ENCODE data around the gene NFIC.

The NFIC gene

GRCh38 chr19:3372413-3372812 lies 6.0 kb downstream of the NFIC start:
- no peak overlapping the region for H3K9ac ChIP-seq (ENCODE audit: low read depth, low read length, poor library complexity, severe bottlenecking)
- H3K4me2 ChIP-seq (ENCODE audit: low read depth, low read length, poor library complexity, severe bottlenecking) = no peak overlapping the region
- H3K79me2 ChIP-seq (ENCODE audit: insufficient read depth, low read length) = peaks cover 85% of the 10 kb centered on the region
- no peak overlapping the region for H2AFZ ChIP-seq (ENCODE audit: low read length)
- H3K4me1 ChIP-seq (ENCODE audit: insufficient read depth, low read length, poor library complexity, severe bottlenecking) = peaks cover 58% of the 10 kb centered on the region
- no peak overlapping the region for H3K4me3 ChIP-seq (ENCODE audit: low read length, poor library complexity, severe bottlenecking)
- H3K9me2 ChIP-seq (replicated peaks; ENCODE audit: low read depth, low read length) = no peaks in the 10 kb centered on the region
- no peaks in the 10 kb centered on the region for H3K36me3 ChIP-seq (ENCODE audit: insufficient read depth, low read length)
- H4K20me1 ChIP-seq (ENCODE audit: insufficient read depth, low read length, poor library complexity, severe bottlenecking) = peaks cover 59% of the 10 kb centered on the region
- TF ChIP-seq EZH2phosphoT487 (IDR thresholded peaks at IDR 0.05; ENCODE audit: borderline replicate concordance) (no peak), CTCF (conservative IDR thresholded peaks at IDR 0.05; ENCODE audit: low read length) (no peak)
- no peaks in the 10 kb centered on the region for H3K9me3 ChIP-seq (ENCODE audit: insufficient read depth, low read depth, low read length)
- H3F3A ChIP-seq (ENCODE audit: low read depth) = no peaks in the 10 kb centered on the region; the same call in 1 of the 2 replicates
- peaks cover 5% of the 10 kb centered on the region for H3K27me3 ChIP-seq (ENCODE audit: insufficient read depth, low read length, poor library complexity, severe bottlenecking)

- peak overlapping the region; percentile 73 for H3K4me2 ChIP-seq (ENCODE audit: low read depth, low read length, poor library complexity, severe bottlenecking)
- no peaks in the 10 kb centered on the region for H3K9me2 ChIP-seq (replicated peaks; ENCODE audit: low read depth, low read length)
- H3K9ac ChIP-seq (ENCODE audit: low read depth, low read length, poor library complexity, severe bottlenecking) = peak overlapping the region; percentile 44
These were observed 7.6 kb downstream of the NFIC start for GRCh38 chr19:3373971-3374368.

GRCh38 chr19:3374369-3375112 lies 8.2 kb downstream of the NFIC start:
- H4K20me1 ChIP-seq (ENCODE audit: insufficient read depth, low read length, poor library complexity, severe bottlenecking) = peaks cover 48% of the 10 kb centered on the region
- peak overlapping the region; percentile 49 for H3K4me3 ChIP-seq (ENCODE audit: low read length, poor library complexity, severe bottlenecking)
- H3K36me3 ChIP-seq (ENCODE audit: insufficient read depth, low read length) = no peaks in the 10 kb centered on the region
- H3K4me2 ChIP-seq (ENCODE audit: low read depth, low read length, poor library complexity, severe bottlenecking) = peak overlapping the region; percentile 73
- no peak overlapping the region for H2AFZ ChIP-seq (ENCODE audit: low read length)
- H3K27me3 ChIP-seq (ENCODE audit: insufficient read depth, low read length, poor library complexity, severe bottlenecking) = no peaks in the 10 kb centered on the region
- peak overlapping the region; percentile 44 for H3K9ac ChIP-seq (ENCODE audit: low read depth, low read length, poor library complexity, severe bottlenecking)
- H3K4me1 ChIP-seq (ENCODE audit: insufficient read depth, low read length, poor library complexity, severe bottlenecking) = peaks cover 38% of the 10 kb centered on the region
- no peaks in the 10 kb centered on the region; the same call in 1 of the 2 replicates for H3F3A ChIP-seq (ENCODE audit: low read depth)
- H3K79me2 ChIP-seq (ENCODE audit: insufficient read depth, low read length) = peaks cover 74% of the 10 kb centered on the region
- no peak for TF ChIP-seq CTCF (conservative IDR thresholded peaks at IDR 0.05; ENCODE audit: low read length)
- TF ChIP-seq EZH2phosphoT487 (IDR thresholded peaks at IDR 0.05; ENCODE audit: borderline replicate concordance) = no peak
- H3K9me2 ChIP-seq (replicated peaks; ENCODE audit: low read depth, low read length) = no peaks in the 10 kb centered on the region
- no peaks in the 10 kb centered on the region for H3K9me3 ChIP-seq (ENCODE audit: insufficient read depth, low read depth, low read length)

More at GRCh38 chr19:3373971-3374368, 7.6 kb downstream of the NFIC start:
- TF ChIP-seq CTCF (conservative IDR thresholded peaks at IDR 0.05; ENCODE audit: low read length) = no peak
- TF ChIP-seq EZH2phosphoT487 (IDR thresholded peaks at IDR 0.05; ENCODE audit: borderline replicate concordance) = no peak
- Histone ChIP-seq H3K9me3 (ENCODE audit: insufficient read depth, low read depth, low read length) (no peaks in the 10 kb centered on the region), H3K36me3 (ENCODE audit: insufficient read depth, low read length) (no peaks in the 10 kb centered on the region), H2AFZ (ENCODE audit: low read length) (no peak overlapping the region), H3K79me2 (ENCODE audit: insufficient read depth, low read length) (peaks cover 78% of the 10 kb centered on the region), H4K20me1 (ENCODE audit: insufficient read depth, low read length, poor library complexity, severe bottlenecking) (peaks cover 48% of the 10 kb centered on the region), H3K4me3 (ENCODE audit: low read length, poor library complexity, severe bottlenecking) (peak overlapping the region; percentile 49), H3K27me3 (ENCODE audit: insufficient read depth, low read length, poor library complexity, severe bottlenecking) (peaks cover 2% of the 10 kb centered on the region), H3K4me1 (ENCODE audit: insufficient read depth, low read length, poor library complexity, severe bottlenecking) (peaks cover 44% of the 10 kb centered on the region), H3F3A (ENCODE audit: low read depth) (no peaks in the 10 kb centered on the region; the same call in 1 of the 2 replicates)

All from Loucy (cell line).